ENCODE measurements around the gene RPL41. TPM values are rescaled to one million over a fixed set of nuclear protein-coding genes. Genes with fewer than 3 reads are reported as not detected.
A peak's percentile ranks its signal among the peaks of the same experiment; 100 is the strongest.

RPL41 gene
- total and polyA plus RNA-seq, 9 of the 15 experiments (the other 6 are each of a cell fraction or from before 2014, with no cell fraction given): 3,403 to 11,276 (median 5,604) TPM

DNA sequence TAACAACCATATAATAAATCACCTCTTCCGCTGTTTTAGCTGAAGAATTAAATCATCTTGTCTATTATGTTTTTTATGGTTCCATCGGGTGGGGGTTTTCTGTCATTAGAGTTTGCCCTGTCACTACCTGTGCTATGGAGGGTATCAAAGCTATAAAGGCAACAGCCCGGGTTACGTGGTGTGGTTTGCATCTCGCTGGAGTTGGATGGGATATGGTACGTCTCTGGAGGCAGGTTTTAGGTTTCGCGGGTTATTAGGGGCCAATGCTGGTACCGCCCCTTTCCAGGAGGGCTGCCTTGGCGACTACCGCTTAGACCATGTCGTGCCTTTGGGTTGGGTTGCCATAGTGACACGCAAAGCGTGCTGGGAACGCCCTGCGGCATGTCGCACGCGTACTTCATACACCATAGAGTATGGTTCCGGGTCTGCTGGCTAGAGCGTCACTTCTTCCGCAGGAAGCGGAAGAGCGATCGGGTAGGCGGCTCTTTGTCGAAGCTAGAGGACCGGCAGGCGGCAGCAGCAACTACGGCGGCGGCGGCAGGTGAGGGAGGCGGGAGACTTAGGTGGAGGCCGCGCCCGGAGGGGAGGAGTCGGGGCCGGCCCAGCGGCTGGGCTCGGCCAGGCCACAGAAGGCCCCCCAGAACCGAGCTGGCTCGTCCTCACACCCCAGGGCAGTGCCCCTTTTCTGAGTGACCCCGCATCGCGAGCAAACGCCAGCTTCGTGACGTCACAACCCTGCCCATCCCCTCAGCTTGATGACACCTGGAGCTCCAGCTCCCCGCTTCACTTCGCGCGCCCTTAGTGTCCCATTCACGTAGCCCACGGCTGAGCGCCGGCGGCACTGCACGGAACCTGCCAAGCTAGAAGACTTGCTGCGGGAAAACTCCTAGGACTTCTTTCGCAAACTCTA lies 1.6 kb downstream of the RPL41 start, which contains the start of gene ZC3H10 (continued):
- TF ChIP-seq, protein P1, sequence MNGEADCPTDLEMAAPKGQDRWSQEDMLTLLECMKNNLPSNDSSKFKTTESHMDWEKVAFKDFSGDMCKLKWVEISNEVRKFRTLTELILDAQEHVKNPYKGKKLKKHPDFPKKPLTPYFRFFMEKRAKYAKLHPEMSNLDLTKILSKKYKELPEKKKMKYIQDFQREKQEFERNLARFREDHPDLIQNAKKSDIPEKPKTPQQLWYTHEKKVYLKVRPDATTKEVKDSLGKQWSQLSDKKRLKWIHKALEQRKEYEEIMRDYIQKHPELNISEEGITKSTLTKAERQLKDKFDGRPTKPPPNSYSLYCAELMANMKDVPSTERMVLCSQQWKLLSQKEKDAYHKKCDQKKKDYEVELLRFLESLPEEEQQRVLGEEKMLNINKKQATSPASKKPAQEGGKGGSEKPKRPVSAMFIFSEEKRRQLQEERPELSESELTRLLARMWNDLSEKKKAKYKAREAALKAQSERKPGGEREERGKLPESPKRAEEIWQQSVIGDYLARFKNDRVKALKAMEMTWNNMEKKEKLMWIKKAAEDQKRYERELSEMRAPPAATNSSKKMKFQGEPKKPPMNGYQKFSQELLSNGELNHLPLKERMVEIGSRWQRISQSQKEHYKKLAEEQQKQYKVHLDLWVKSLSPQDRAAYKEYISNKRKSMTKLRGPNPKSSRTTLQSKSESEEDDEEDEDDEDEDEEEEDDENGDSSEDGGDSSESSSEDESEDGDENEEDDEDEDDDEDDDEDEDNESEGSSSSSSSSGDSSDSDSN (IDR thresholded peaks at IDR 0.05; ENCODE audit: borderline replicate concordance in 1 of 2, low read depth in 2 of 2, low read length in 2 of 2): no peak
- TF ChIP-seq ZNF57 (CRISPR knock-in tag; IDR thresholded peaks at IDR 0.05) (no peak), HDAC3 (IDR thresholded peaks at IDR 0.05; ENCODE audit: borderline replicate concordance, partially characterized antibody) (peak; percentile 64), ZNF583 (CRISPR knock-in tag; IDR thresholded peaks at IDR 0.05) (no peak; the same call in 1 of the 2 replicates), ZNF551 (CRISPR knock-in tag; IDR thresholded peaks at IDR 0.05) (peak; percentile 79), ZNF143 (CRISPR knock-in tag; IDR thresholded peaks at IDR 0.05) (peak; percentile 77), TCFL5 (CRISPR knock-in tag; conservative IDR thresholded peaks at IDR 0.05) (no peak), FOXA1 (IDR thresholded peaks at IDR 0.05; ENCODE audit: borderline replicate concordance) (no peak), SREBF2 (CRISPR knock-in tag; IDR thresholded peaks at IDR 0.05) (no peak), LCOR (CRISPR knock-in tag; IDR thresholded peaks at IDR 0.05) (peak; percentile 99), ZNF696 (CRISPR knock-in tag; conservative IDR thresholded peaks at IDR 0.05) (peak; percentile 54; the same call in 1 of the 2 replicates), ZEB2 (IDR thresholded peaks at IDR 0.05) (peak; percentile 91)
- TF ChIP-seq, protein P2, sequence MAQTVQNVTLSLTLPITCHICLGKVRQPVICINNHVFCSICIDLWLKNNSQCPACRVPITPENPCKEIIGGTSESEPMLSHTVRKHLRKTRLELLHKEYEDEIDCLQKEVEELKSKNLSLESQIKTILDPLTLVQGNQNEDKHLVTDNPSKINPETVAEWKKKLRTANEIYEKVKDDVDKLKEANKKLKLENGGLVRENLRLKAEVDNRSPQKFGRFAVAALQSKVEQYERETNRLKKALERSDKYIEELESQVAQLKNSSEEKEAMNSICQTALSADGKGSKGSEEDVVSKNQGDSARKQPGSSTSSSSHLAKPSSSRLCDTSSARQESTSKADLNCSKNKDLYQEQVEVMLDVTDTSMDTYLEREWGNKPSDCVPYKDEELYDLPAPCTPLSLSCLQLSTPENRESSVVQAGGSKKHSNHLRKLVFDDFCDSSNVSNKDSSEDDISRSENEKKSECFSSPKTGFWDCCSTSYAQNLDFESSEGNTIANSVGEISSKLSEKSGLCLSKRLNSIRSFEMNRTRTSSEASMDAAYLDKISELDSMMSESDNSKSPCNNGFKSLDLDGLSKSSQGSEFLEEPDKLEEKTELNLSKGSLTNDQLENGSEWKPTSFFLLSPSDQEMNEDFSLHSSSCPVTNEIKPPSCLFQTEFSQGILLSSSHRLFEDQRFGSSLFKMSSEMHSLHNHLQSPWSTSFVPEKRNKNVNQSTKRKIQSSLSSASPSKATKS (CRISPR knock-in tag; IDR thresholded peaks at IDR 0.05): 0 out of 2 replicates have a peak, but pooled peaks have one; percentile 56
- TF ChIP-seq, protein P3, sequence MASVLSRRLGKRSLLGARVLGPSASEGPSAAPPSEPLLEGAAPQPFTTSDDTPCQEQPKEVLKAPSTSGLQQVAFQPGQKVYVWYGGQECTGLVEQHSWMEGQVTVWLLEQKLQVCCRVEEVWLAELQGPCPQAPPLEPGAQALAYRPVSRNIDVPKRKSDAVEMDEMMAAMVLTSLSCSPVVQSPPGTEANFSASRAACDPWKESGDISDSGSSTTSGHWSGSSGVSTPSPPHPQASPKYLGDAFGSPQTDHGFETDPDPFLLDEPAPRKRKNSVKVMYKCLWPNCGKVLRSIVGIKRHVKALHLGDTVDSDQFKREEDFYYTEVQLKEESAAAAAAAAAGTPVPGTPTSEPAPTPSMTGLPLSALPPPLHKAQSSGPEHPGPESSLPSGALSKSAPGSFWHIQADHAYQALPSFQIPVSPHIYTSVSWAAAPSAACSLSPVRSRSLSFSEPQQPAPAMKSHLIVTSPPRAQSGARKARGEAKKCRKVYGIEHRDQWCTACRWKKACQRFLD (CRISPR knock-in tag; IDR thresholded peaks at IDR 0.05): no peak; the same call in 1 of the 2 replicates
- TF ChIP-seq, protein P4, sequence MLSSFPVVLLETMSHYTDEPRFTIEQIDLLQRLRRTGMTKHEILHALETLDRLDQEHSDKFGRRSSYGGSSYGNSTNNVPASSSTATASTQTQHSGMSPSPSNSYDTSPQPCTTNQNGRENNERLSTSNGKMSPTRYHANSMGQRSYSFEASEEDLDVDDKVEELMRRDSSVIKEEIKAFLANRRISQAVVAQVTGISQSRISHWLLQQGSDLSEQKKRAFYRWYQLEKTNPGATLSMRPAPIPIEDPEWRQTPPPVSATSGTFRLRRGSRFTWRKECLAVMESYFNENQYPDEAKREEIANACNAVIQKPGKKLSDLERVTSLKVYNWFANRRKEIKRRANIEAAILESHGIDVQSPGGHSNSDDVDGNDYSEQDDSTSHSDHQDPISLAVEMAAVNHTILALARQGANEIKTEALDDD (IDR thresholded peaks at IDR 0.05): 0 out of 2 replicates have a peak, but pooled peaks have one; percentile 6

Data from K562 (cell line).